ENCODE measurements around the gene RSPH3.

GRCh38 chr6:158938811-158939254 is 61.2 kb downstream of the RSPH3 start:
- TF ChIP-seq REST (IDR thresholded peaks at IDR 0.05; ENCODE audit: borderline replicate concordance) (no peak), CTCF (IDR thresholded peaks at IDR 0.05; ENCODE audit: poor library complexity, severe bottlenecking) (no peak), EZH2 (IDR thresholded peaks at IDR 0.05; ENCODE audit: borderline replicate concordance, insufficient read depth, low read length, poor library complexity, severe bottlenecking) (no peak)

Measured in neural cell (in vitro differentiated cells).